ENCODE measurements around the gene TAF4B. TPM values are rescaled to one million over a fixed set of nuclear protein-coding genes. Genes with fewer than 3 reads are reported as not detected.

Gene TAF4B
- total and polyA plus RNA-seq, 10 of the 15 experiments (the other 5 are each of a cell fraction or from before 2014, with no cell fraction given): 2.3 to 15.0 (median 12.2) TPM

DNA sequence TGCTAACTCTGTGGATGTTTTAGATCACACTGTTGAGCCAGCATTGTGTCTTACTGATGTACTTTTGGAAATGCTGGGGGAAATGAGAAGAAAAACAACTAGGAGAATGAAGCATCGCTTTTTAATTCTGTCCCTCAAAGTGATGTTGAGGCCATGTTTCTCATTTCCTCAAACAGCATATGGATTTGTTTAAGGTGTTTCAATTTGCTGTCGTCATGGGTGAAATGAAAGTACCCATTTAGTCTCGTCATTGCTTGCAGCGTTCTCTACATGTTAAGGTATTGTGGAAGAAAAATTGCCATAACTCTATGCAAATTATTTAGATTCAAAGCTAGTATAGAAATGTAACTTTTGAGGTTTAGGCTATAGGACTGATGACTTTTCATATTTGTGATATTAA lies 170.8 kb downstream of the TAF4B start:
- H3K79me2 ChIP-seq (ENCODE audit: control insufficient read depth, insufficient read depth, low read length): no peaks in the 10 kb centered on the region
- no peaks in the 10 kb centered on the region for H3K36me3 ChIP-seq (ENCODE audit: control insufficient read depth in 2 of 2, insufficient read depth in 2 of 2, low read length in 1 of 2)
- BruUV-seq (replicated peaks): no TSS peak
- FAIRE-seq: no peak
- ATAC-seq: peak; percentile 61
- H3K4me3 ChIP-seq: no peak overlapping the region
- 79% methylated on average over 4 of the region's 4 CpGs for WGBS (ENCODE audit: insufficient coverage, insufficient replicate concordance, low lambda C conversion rate, missing lambda C conversion rate)
- no peak overlapping the region for H3K4me2 ChIP-seq (ENCODE audit: control insufficient read depth, insufficient read depth)
- H2AFZ ChIP-seq (ENCODE audit: control insufficient read depth, low read depth, low read length): no peak overlapping the region
- no peak overlapping the region for H3K9ac ChIP-seq (ENCODE audit: control insufficient read depth, insufficient read depth, low read length)
- no peaks in the 10 kb centered on the region for H3K4me1 ChIP-seq (ENCODE audit: control insufficient read depth, insufficient read depth, low read length)
- RAD21 ChIA-PET (ENCODE audit: unreplicated experiment): no interaction called here
- H3K27ac ChIP-seq (ENCODE audit: control insufficient read depth, insufficient read depth): no peak overlapping the region
- no peaks in the 10 kb centered on the region for H4K20me1 ChIP-seq (ENCODE audit: control insufficient read depth, insufficient read depth)
- H3K27me3 ChIP-seq (replicated peaks in 1 of 2; ENCODE audit: control insufficient read depth in 2 of 2, insufficient read depth in 2 of 2, low read length in 1 of 2): no peaks in the 10 kb centered on the region
- TF ChIP-seq RFX5 (IDR thresholded peaks at IDR 0.05; ENCODE audit: low read depth, low read length): no peak
- peak; percentile 42; the same call in 1 of the 2 replicates for TF ChIP-seq SPI1 (IDR thresholded peaks at IDR 0.05; ENCODE audit: borderline replicate concordance, insufficient read depth, low read depth, low read length)
- TF ChIP-seq CREM (IDR thresholded peaks at IDR 0.05; ENCODE audit: low read depth): peak; percentile 30; the same call in 1 of the 2 replicates
- in situ Hi-C loops (cut with MboI): no loop called here
- no peak for DNase-seq (ENCODE audit: low read depth, low spot score)
- intact Hi-C loops (cut with micrococcal nuclease; ENCODE audit: unreplicated experiment): no loop called here
- SMC1A ChIA-PET (ENCODE audit: uncharacterized antibody, unreplicated experiment): no interaction called here
- no peaks in the 10 kb centered on the region for H3K9me3 ChIP-seq (replicated peaks; ENCODE audit: control insufficient read depth, insufficient read depth, low read length)
- CTCF ChIA-PET: interaction anchor here (2.9 kb wide), 1 partner anchor 13 kb away, joined by 14 read pairs; no protein-coding TSS in a partner anchor
- POLR2A ChIA-PET: no interaction called here

DNA sequence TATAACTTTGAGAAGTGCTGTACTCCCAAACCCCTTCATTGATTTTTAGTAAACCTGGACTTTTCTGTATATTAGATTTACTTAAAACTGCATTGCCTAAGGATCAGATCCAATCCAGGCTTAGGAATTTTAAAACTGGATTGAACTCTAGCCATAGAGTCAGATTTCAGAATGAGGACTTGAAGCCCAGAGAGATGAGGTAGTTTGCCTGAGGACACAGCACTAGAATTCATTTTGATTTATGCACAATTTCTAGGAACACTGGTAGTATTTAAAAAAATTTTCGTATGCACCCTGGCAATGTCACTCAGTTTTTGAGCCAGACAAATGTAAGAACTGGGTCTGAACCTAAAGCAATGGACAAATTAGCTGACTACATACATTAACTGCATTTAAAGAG lies 177.2 kb downstream of the TAF4B start:
- in situ Hi-C loops (cut with MboI): loop anchor here (25.0 kb wide), 1 partner anchor 584 kb away; no protein-coding TSS in a partner anchor
- no peak overlapping the region for H3K4me2 ChIP-seq (ENCODE audit: control insufficient read depth, insufficient read depth)
- no peaks in the 10 kb centered on the region for H3K79me2 ChIP-seq (ENCODE audit: control insufficient read depth, insufficient read depth, low read length)
- no peaks in the 10 kb centered on the region for H4K20me1 ChIP-seq (ENCODE audit: control insufficient read depth, insufficient read depth)
- POLR2A ChIA-PET: no interaction called here
- ATAC-seq (no peak), FAIRE-seq (no peak), DNase-seq (ENCODE audit: low read depth, low spot score) (no peak)
- no peak overlapping the region for H3K4me3 ChIP-seq
- WGBS (ENCODE audit: insufficient coverage, insufficient replicate concordance, low lambda C conversion rate, missing lambda C conversion rate): 0% methylated on average over 1 of the region's 1 CpG
- RAD21 ChIA-PET (ENCODE audit: unreplicated experiment): interaction anchor here (1.0 to 2.6 kb wide), 2 partner anchors 53 to 218 kb away, joined by 3 to 9 read pairs; no protein-coding TSS in a partner anchor
- no peaks in the 10 kb centered on the region for H3K9me3 ChIP-seq (replicated peaks; ENCODE audit: control insufficient read depth, insufficient read depth, low read length)
- SMC1A ChIA-PET (ENCODE audit: uncharacterized antibody, unreplicated experiment): interaction anchor here (0.8 to 1.0 kb wide), 2 partner anchors 12 to 602 kb away, joined by 3 read pairs; no protein-coding TSS in a partner anchor
- H3K4me1 ChIP-seq (ENCODE audit: control insufficient read depth, insufficient read depth, low read length): peaks cover 5% of the 10 kb centered on the region; the same call in 1 of the 2 replicates
- no peaks in the 10 kb centered on the region for H3K27me3 ChIP-seq (replicated peaks in 1 of 2; ENCODE audit: control insufficient read depth in 2 of 2, insufficient read depth in 2 of 2, low read length in 1 of 2)
- H3K36me3 ChIP-seq (ENCODE audit: control insufficient read depth in 2 of 2, insufficient read depth in 2 of 2, low read length in 1 of 2): no peaks in the 10 kb centered on the region
- CTCF ChIA-PET: interaction anchor here (1.4 to 4.1 kb wide), 2 partner anchors 45 to 217 kb away, joined by 3 to 27 read pairs; no protein-coding TSS in a partner anchor
- TF ChIP-seq, protein P1, sequence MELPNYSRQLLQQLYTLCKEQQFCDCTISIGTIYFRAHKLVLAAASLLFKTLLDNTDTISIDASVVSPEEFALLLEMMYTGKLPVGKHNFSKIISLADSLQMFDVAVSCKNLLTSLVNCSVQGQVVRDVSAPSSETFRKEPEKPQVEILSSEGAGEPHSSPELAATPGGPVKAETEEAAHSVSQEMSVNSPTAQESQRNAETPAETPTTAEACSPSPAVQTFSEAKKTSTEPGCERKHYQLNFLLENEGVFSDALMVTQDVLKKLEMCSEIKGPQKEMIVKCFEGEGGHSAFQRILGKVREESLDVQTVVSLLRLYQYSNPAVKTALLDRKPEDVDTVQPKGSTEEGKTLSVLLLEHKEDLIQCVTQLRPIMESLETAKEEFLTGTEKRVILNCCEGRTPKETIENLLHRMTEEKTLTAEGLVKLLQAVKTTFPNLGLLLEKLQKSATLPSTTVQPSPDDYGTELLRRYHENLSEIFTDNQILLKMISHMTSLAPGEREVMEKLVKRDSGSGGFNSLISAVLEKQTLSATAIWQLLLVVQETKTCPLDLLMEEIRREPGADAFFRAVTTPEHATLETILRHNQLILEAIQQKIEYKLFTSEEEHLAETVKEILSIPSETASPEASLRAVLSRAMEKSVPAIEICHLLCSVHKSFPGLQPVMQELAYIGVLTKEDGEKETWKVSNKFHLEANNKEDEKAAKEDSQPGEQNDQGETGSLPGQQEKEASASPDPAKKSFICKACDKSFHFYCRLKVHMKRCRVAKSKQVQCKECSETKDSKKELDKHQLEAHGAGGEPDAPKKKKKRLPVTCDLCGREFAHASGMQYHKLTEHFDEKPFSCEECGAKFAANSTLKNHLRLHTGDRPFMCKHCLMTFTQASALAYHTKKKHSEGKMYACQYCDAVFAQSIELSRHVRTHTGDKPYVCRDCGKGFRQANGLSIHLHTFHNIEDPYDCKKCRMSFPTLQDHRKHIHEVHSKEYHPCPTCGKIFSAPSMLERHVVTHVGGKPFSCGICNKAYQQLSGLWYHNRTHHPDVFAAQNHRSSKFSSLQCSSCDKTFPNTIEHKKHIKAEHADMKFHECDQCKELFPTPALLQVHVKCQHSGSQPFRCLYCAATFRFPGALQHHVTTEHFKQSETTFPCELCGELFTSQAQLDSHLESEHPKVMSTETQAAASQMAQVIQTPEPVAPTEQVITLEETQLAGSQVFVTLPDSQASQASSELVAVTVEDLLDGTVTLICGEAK (IDR thresholded peaks at IDR 0.05; ENCODE audit: borderline replicate concordance): no peak
- no peak for TF ChIP-seq MEF2A (IDR thresholded peaks at IDR 0.05; ENCODE audit: insufficient read depth, low read depth, low read length)
- TF ChIP-seq ZBTB4 (CRISPR knock-in tag; IDR thresholded peaks at IDR 0.05): no peak
- no peak for TF ChIP-seq HDAC2 (IDR thresholded peaks at IDR 0.05)
- no peak for TF ChIP-seq FOXK2 (IDR thresholded peaks at IDR 0.05)
- TF ChIP-seq, protein P2, sequence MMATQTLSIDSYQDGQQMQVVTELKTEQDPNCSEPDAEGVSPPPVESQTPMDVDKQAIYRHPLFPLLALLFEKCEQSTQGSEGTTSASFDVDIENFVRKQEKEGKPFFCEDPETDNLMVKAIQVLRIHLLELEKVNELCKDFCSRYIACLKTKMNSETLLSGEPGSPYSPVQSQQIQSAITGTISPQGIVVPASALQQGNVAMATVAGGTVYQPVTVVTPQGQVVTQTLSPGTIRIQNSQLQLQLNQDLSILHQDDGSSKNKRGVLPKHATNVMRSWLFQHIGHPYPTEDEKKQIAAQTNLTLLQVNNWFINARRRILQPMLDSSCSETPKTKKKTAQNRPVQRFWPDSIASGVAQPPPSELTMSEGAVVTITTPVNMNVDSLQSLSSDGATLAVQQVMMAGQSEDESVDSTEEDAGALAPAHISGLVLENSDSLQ (IDR thresholded peaks at IDR 0.05): no peak
- no TSS peak for BruUV-seq (replicated peaks)
- H3K9ac ChIP-seq (ENCODE audit: control insufficient read depth, insufficient read depth, low read length): no peak overlapping the region
- H3K27ac ChIP-seq (ENCODE audit: control insufficient read depth, insufficient read depth): no peak overlapping the region
- intact Hi-C loops (cut with micrococcal nuclease; ENCODE audit: unreplicated experiment): no loop called here
- no peak overlapping the region for H2AFZ ChIP-seq (ENCODE audit: control insufficient read depth, low read depth, low read length)

Measured in GM12878 (cell line).